Thyroid gland (tissue), 4 donors: Measurements from ENCODE around the gene CTNNA2. TPM values are rescaled to one million over a fixed set of nuclear protein-coding genes. Genes with fewer than 3 reads are reported as not detected.

ENCODE experiments used
- DNase-seq, 2 donors: peaks; one replicate each; pipeline ENCODE4 v3.0.0-alpha.2; 2019
- H3K27ac ChIP-seq, 3 donors: fragments of 200-600 bp; sonication (generic); 1 replicate in 2 of 3; 2 replicates in 1 of 3; pipeline ENCODE4 v1.5.1; 2016 to 2019; ENCODE audit warnings: mild to moderate bottlenecking in 1 of 3, moderate library complexity in 1 of 3
- H3K27me3 ChIP-seq: fragments of 200-600 bp; sonication (generic); one replicate; pipeline ENCODE4 v1.5.1; 2019
- H3K36me3 ChIP-seq, 2 donors: fragments of 200-600 bp; sonication (generic); one replicate each; pipeline ENCODE4 v1.5.1; 2016 to 2019
- H3K4me1 ChIP-seq, 2 donors: fragments of 200-600 bp; sonication (generic); one replicate each; pipeline ENCODE4 v1.5.1; 2017 to 2019
- H3K4me3 ChIP-seq, 3 donors: fragments of 200-600 bp; sonication (generic); replicated peaks in 1 of 3; 1 replicate in 2 of 3; 2 replicates in 1 of 3; pipeline ENCODE4 v1.5.1; 2016; ENCODE audit warnings: mild to moderate bottlenecking in 1 of 3
- H3K9me3 ChIP-seq: fragments of 200-600 bp; sonication (generic); one replicate; pipeline ENCODE4 v1.5.1; 2017
- POLR2A ChIP-seq, 2 donors: fragments of 450-650 bp; IDR thresholded peaks; one replicate each; pipeline ENCODE4 v1.6.1; 2017; ENCODE audit warnings: antibody characterized with exemption in 2 of 2, mild to moderate bottlenecking in 2 of 2, moderate library complexity in 1 of 2
- WGBS, 2 donors: methylation state at CpG; one replicate each; pipeline ENCODE4 v1.1.5; 2017; 5-methylcytosine and 5-hydroxymethylcytosine counted together
- intact Hi-C: fragments of 100-400 bp; cut with DNase I; formaldehyde crosslinking; loops from one replicate; pipeline ENCODE4 v1.15.1; 2023
- total RNA-seq, 4 donors: library from RNA; depleted of rRNA; stranded (reverse); fragments of >200 nt; gene quantifications; one replicate each; pipeline ENCODE4 v1.2.3, GENCODE V29; 2016
- TF ChIP-seq, protein P1 (sequence below), 6 experiments: fragments of 200-600 bp in 3 of 6; fragments of 450-650 bp in 3 of 6; sonication (generic) in 3 of 6; IDR thresholded peaks; one replicate each; pipeline ENCODE4 v1.5.1; 2016 to 2019; ENCODE audit warnings: antibody characterized with exemption in 6 of 6, mild to moderate bottlenecking in 2 of 6, inconsistent platforms in 1 of 6, moderate library complexity in 1 of 6

The CTNNA2 gene
- total RNA-seq, 4 donors from 2014 or later: 0.13 to 0.44 (median 0.22) TPM; not detected in 1

DNA sequence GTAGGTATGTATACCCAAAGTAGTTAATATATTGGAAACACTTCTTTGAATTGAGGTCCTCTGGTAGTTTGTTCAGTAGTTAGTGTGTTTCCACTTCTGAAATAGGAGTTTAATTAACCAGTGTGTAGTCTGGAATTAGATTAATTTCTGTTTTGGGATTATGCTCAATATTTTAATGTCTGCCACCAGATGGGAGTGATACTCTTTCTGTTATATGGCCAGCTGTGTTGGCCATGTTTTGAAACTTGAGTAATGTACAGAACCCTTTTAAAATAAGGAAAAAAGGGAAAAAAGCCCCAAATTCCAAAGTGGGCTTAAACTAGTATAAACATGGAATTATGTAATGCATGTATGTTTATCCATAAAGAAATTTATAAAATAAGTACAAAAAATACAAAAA is 147.7 kb downstream of the CTNNA2 start:
- H3K36me3 ChIP-seq: no peaks in the 10 kb centered on the region
- no peak overlapping the region for H3K27ac ChIP-seq
- H3K4me1 ChIP-seq: no peaks in the 10 kb centered on the region
- no peak overlapping the region for H3K4me3 ChIP-seq
- intact Hi-C loops: no loop called here
- no peak for DNase-seq
- H3K27me3 ChIP-seq: no peaks in the 10 kb centered on the region
- TF ChIP-seq, protein P1, sequence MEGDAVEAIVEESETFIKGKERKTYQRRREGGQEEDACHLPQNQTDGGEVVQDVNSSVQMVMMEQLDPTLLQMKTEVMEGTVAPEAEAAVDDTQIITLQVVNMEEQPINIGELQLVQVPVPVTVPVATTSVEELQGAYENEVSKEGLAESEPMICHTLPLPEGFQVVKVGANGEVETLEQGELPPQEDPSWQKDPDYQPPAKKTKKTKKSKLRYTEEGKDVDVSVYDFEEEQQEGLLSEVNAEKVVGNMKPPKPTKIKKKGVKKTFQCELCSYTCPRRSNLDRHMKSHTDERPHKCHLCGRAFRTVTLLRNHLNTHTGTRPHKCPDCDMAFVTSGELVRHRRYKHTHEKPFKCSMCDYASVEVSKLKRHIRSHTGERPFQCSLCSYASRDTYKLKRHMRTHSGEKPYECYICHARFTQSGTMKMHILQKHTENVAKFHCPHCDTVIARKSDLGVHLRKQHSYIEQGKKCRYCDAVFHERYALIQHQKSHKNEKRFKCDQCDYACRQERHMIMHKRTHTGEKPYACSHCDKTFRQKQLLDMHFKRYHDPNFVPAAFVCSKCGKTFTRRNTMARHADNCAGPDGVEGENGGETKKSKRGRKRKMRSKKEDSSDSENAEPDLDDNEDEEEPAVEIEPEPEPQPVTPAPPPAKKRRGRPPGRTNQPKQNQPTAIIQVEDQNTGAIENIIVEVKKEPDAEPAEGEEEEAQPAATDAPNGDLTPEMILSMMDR (IDR thresholded peaks at IDR 0.05): no peak
- TF ChIP-seq POLR2A (IDR thresholded peaks at IDR 0.05): no peak
- no peaks in the 10 kb centered on the region for H3K9me3 ChIP-seq

DNA sequence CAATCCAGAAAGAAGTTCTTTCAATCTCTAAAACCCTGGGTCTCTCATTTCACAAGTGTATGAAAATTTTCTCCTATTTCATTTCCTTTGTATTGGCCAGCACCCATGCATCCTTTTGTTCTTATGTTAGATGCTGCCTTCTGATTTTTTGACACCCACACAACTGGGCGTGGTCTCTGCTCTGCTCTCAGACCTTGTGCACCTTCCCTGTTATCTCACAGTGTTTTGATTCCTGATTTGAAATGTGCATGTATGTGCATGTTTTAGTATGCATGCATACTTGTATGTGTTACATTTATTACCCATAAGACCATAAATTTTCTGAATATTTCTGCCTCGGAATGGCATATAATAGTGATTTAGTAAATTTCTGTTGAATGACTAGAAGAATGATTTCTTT is 152.2 kb downstream of the CTNNA2 start:
- DNase-seq: no peak
- intact Hi-C loops: no loop called here
- H3K36me3 ChIP-seq: no peaks in the 10 kb centered on the region
- H3K4me1 ChIP-seq: no peaks in the 10 kb centered on the region
- 78 to 93% methylated on average over 2 of the region's 2 CpGs for WGBS, 2 donors
- H3K4me3 ChIP-seq: no peak overlapping the region
- H3K27me3 ChIP-seq: no peaks in the 10 kb centered on the region
- no peak for TF ChIP-seq POLR2A (IDR thresholded peaks at IDR 0.05)
- TF ChIP-seq, protein P1 (IDR thresholded peaks at IDR 0.05): no peak
- H3K27ac ChIP-seq: no peak overlapping the region
- H3K9me3 ChIP-seq: no peaks in the 10 kb centered on the region

GRCh38 chr2:79666430-79666829 is 153.6 kb downstream of the CTNNA2 start:
- Histone ChIP-seq H3K4me1 (no peaks in the 10 kb centered on the region), H3K9me3 (no peaks in the 10 kb centered on the region), H3K27ac (no peak overlapping the region), H3K4me3 (no peak overlapping the region), H3K36me3 (no peaks in the 10 kb centered on the region), H3K27me3 (no peaks in the 10 kb centered on the region)
- no peak for DNase-seq
- intact Hi-C loops: no loop called here
- TF ChIP-seq POLR2A (IDR thresholded peaks at IDR 0.05): no peak
- TF ChIP-seq, protein P1 (IDR thresholded peaks at IDR 0.05): no peak
- 61 to 64% methylated on average over 4 of the region's 4 CpGs for WGBS, 2 donors

- WGBS, 2 donors: 60 to 75% methylated on average over 1 to 2 of the region's 5 CpGs
- Histone ChIP-seq H3K27me3 (no peaks in the 10 kb centered on the region), H3K27ac (no peak overlapping the region), H3K9me3 (no peaks in the 10 kb centered on the region), H3K4me3 (no peak overlapping the region), H3K36me3 (no peaks in the 10 kb centered on the region), H3K4me1 (no peaks in the 10 kb centered on the region)
- TF ChIP-seq, protein P1 (IDR thresholded peaks at IDR 0.05): no peak
- TF ChIP-seq POLR2A (IDR thresholded peaks at IDR 0.05): no peak
- no peak for DNase-seq
- intact Hi-C loops: no loop called here
Observed at GRCh38 chr2:79669714-79670113, 156.9 kb downstream of the CTNNA2 start.

- no peak for DNase-seq
- no peak overlapping the region for H3K4me3 ChIP-seq
- intact Hi-C loops: no loop called here
- H3K27me3 ChIP-seq: no peaks in the 10 kb centered on the region
- no peaks in the 10 kb centered on the region for H3K9me3 ChIP-seq
- no peak for TF ChIP-seq POLR2A (IDR thresholded peaks at IDR 0.05)
- TF ChIP-seq, protein P1 (IDR thresholded peaks at IDR 0.05): no peak
- no peak overlapping the region for H3K27ac ChIP-seq
- H3K4me1 ChIP-seq: no peaks in the 10 kb centered on the region
- no peaks in the 10 kb centered on the region for H3K36me3 ChIP-seq
- WGBS, 2 donors: 87 to 89% methylated on average over 9 of the region's 11 CpGs
Observed at GRCh38 chr2:79670198-79670597, 157.3 kb downstream of the CTNNA2 start.
